HG02840 (cell line): ENCODE results near the gene OR10P1.

ENCODE experiments used
- ATAC-seq: cut with Tn5 transposase; IDR thresholded peaks from one replicate; pipeline ENCODE4 v1.9.1; 2021; ENCODE audit warnings: mild to moderate bottlenecking, moderate library complexity, moderate number of reproducible peaks; ENCODE audit not compliant: unreplicated experiment, low FRiP score

OR10P1 gene

DNA sequence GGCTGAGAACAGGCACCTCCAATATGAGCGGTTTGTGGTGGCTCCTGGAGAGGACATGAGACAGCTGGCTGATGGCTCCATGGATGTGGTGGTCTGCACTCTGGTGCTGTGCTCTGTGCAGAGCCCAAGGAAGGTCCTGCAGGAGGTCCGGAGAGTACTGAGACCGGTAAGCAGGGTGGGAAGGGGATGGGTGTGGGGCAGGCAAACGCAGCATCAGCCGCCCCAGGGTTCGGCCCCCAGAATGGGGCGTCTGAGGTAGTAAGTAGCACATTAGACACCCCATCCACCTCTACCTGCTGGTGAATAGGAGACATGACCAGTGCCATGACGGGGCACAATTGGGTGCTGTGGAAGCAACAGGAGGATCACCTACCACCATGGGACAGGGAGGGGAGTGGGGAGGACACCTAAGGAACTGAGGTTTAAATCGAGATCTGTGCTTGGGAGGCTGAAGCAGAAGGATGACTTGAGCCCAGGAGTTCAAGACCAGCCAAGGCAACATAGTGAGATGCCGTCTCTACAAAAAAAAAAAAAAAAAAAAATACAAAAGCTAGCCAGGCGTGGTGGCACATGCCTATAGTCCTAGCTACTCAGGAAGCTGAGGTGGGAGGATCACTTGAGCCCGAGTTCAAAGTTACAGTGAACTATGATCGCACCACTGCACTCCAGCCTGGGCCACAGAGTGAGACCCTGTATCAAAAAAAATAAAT is 45.5 kb downstream of the OR10P1 start:
- no peak for ATAC-seq

DNA sequence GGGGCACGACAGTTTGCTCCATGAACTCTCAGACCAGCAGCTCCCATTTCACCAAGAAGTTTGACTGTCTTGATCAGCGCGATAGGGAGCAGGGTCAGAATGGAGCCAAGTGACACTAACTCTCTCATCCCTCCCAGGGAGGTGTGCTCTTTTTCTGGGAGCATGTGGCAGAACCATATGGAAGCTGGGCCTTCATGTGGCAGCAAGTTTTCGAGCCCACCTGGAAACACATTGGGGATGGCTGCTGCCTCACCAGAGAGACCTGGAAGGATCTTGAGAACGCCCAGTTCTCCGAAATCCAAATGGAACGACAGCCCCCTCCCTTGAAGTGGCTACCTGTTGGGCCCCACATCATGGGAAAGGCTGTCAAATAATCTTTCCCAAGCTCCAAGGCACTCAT is 47.0 kb downstream of the OR10P1 start:
- no peak for ATAC-seq

GRCh38 chr12:55684761-55685370 is 48.2 kb downstream of the OR10P1 start:
- no peak for ATAC-seq

- no peak for ATAC-seq
Measured at GRCh38 chr12:55685671-55686070, 49.0 kb downstream of the OR10P1 start.

DNA sequence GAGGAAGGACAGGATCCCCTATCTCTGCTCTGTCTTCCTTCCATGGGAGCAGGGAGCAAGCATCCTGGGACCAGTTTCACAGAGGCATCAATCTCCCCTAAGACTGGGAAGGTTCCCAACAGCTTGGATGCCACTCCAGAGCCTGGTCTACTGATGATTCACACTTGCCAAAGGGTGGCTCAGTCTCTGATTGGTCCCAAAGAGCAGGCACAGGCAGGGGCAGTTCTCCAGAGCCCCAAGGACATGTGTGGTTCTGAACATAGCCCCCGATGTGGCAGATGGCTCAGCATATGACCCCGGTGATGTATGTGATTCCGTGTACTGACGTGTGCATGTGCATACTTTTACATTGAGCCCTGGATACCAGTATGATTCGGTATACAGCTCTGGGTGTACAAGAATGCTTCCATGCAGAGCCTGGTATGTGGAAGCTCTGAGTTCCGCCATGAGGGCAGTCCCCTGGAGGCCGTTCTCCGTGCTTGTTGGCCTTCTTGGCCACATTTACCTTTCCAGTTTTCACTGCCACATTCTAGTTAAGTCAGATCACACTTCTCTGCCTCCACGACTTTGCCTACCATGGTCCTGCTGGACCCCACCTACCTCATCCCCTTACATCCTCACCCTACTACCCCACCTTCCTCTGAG is 49.8 kb downstream of the OR10P1 start:
- ATAC-seq = no peak
